HG03354 (cell line): ENCODE data around the gene NUTM2B.
"Not testable (repeated sequence)": the region's sequence is repeated elsewhere in the genome, so short reads cannot be mapped to it uniquely, and the experiment has no call there.

Source experiments
- ATAC-seq: cut with Tn5 transposase; IDR thresholded peaks from one replicate; pipeline ENCODE4 v1.9.1; 2021; ENCODE audit warnings: mild to moderate bottlenecking; ENCODE audit not compliant: unreplicated experiment, poor library complexity, severe bottlenecking

NUTM2B gene

DNA sequence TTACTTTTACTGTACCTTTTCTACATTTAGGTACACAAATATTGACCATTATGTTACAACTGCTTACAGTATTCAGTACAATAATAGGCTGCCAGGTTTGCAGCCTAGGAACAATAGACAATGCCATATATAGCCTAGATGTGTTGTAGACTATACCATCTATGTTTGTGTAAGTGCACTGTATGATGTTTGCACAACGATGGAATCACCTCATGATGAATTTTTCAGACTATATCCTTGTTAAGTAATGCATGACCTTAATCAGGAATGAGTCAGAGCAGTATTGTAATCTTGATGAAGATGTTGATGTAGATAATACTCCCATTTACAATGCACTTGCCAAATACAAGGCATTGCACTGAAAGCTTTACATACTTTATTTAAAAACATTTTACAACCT lies 23.6 kb downstream of the NUTM2B start:
- not testable (repeated sequence) for ATAC-seq

DNA sequence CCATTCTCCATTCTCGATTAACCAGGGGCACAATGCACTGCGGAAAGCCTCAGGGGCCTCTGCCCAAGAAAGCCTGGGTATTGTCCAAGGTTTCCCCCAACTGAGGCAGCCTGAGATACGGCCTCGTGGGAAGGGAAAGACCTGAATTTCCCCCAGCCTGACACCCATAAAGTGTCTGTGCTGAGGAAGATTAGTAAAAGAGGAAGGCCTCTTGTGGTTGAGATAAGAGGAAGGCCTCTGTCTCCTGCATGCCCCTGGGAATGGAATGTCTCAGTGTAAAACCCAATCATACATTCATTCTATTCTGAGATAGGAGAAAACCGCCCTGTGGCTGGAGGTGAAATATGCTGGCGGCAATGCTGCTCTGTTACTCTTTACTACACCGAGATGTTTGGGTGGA lies 41.8 kb downstream of the NUTM2B start:
- ATAC-seq, result not testable (repeated sequence)

DNA sequence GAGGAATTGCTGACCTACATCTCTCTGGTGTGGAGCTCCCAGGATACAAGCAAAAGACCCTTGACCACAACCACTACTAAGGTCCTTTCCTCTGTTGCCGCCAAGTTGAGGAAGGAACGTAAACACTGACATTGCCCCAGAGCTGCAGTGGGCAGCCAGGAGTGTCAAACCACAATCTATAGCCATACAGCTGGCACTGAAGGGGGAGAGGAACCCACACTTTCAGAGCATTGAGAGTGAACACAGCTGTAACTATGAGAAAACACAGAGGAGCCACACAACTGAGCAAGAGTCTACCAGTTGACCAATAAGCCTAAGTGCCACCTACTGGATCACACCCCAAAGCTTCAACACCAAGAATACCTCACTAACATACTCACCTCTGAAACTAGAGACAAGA lies 45.5 kb downstream of the NUTM2B start:
- ATAC-seq, result peak; percentile 65

DNA sequence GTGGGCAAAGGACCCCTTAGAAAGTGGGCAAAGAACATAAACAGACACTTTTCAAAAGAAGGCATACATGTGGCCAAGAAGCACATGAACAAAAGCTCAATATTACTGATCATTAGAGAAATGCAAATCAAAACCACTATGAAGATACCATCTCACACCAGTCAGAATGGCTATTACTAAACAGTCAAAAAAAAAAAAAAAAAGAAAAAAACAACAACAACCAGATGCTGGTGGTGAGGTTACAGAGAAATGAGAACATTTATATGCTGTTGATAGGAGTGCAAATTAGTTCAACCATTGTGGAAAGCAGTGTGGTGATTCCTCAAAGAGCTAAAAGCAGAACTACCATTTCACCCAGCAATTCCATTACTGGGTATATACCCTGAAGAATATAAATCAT lies 50.6 kb downstream of the NUTM2B start:
- ATAC-seq, result not testable (repeated sequence)

DNA sequence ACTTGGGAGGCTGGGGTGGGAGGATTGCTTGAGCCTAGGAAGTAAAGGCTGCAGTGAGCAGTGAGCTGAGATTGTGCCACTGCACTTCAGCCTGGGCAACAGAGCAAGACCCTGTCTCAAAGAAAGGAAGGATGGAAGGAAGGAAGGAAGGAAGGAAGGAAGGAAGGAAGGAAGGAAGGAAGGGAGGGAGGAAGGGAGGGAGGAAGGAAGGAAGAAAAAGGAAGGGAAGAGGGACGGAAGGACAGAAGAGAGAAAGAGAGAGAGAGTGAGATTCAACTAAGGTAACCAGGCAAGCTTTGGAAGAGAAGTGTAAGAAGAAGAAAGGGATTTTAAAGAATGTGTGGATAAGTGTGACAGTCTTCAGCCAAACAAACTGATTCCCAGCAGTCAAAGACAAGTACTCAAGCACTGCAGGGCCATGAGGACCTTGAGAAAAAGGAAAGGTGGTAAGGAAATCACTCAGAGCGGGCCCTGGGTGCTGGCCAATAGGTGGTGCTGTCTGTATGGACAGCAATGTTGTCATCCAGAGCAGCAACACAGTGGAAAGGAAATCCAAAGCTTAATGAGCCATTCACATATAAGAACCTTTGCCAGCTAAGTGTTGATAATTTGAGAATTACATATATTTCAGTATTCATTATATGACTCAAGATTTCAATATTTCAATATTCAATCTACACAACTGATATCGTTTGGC lies 55.4 kb downstream of the NUTM2B start:
- ATAC-seq, result not testable (repeated sequence)
